Activated T-helper 1 cell treated with anti-CD3 and anti-CD28 coated beads, Interleukin-12 subunit alpha, Interleukin-12 subunit beta, Interleukin-2, Interleukin-4 antibody, amounts not matched to agents 30 ng/mL and 10 ng/mL and 1 ng/mL, durations not matched to agents 14 hours and 24 hours and 36 hours (primary cell): ENCODE measurements around the gene MZT2A. TPM values are rescaled to one million over a fixed set of nuclear protein-coding genes. Genes with fewer than 3 reads are reported as not detected.
"Not testable (repeated sequence)": the region's sequence is repeated elsewhere in the genome, so short reads cannot be mapped to it uniquely, and the experiment has no call there.

ENCODE experiments used
- DNase-seq: peaks from one replicate; pipeline ENCODE4 v3.0.0; 2021; ENCODE audit warnings: low spot score
- H3K27ac Mint-ChIP-seq: one replicate; pipeline ENCODE4 v1.8.0; 2021; ENCODE audit warnings: mild to moderate bottlenecking, mixed read lengths
- H3K27me3 Mint-ChIP-seq: one replicate; pipeline ENCODE4 v1.8.0; 2022; ENCODE audit warnings: mild to moderate bottlenecking, moderate library complexity, mixed read lengths; ENCODE audit not compliant: insufficient read depth
- H3K36me3 Mint-ChIP-seq: one replicate; pipeline ENCODE4 v1.8.0; 2021; ENCODE audit warnings: low read depth, mixed read lengths
- H3K4me1 Mint-ChIP-seq: one replicate; pipeline ENCODE4 v1.8.0; 2021; ENCODE audit warnings: low read depth, mixed read lengths
- H3K4me3 Mint-ChIP-seq: one replicate; pipeline ENCODE4 v1.8.0; 2021; ENCODE audit warnings: mild to moderate bottlenecking, moderate library complexity, mixed read lengths
- H3K9me3 Mint-ChIP-seq: one replicate; pipeline ENCODE4 v1.8.0; 2021; ENCODE audit warnings: mixed read lengths
- intact Hi-C: fragments of 100-400 bp; cut with micrococcal nuclease; formaldehyde crosslinking; loops from one replicate; pipeline ENCODE4 v1.15.1; 2024
- total RNA-seq: library from RNA; stranded (reverse); gene quantifications from 2 replicates; pipeline ENCODE4 v1.2.3, GENCODE V29; 2022

The MZT2A gene
- total RNA-seq, 1 donor from 2014 or later: 101 TPM

GRCh38 chr2:131480351-131480750 lies 11.8 kb downstream of the MZT2A start:
- DNase-seq, H3K27ac Mint-ChIP-seq, H3K9me3 Mint-ChIP-seq, H3K36me3 Mint-ChIP-seq, H3K27me3 Mint-ChIP-seq, intact Hi-C loops, H3K4me3 Mint-ChIP-seq, H3K4me1 Mint-ChIP-seq: not testable (repeated sequence)

- H3K27me3 Mint-ChIP-seq, intact Hi-C loops, DNase-seq, H3K27ac Mint-ChIP-seq, H3K36me3 Mint-ChIP-seq, H3K4me1 Mint-ChIP-seq, H3K4me3 Mint-ChIP-seq, H3K9me3 Mint-ChIP-seq: not testable (repeated sequence)
These were observed 13.2 kb downstream of the MZT2A start for GRCh38 chr2:131478850-131479461.

GRCh38 chr2:131478074-131478849 lies 13.9 kb downstream of the MZT2A start:
- H3K27ac Mint-ChIP-seq, intact Hi-C loops, DNase-seq, H3K36me3 Mint-ChIP-seq, H3K4me3 Mint-ChIP-seq, H3K4me1 Mint-ChIP-seq, H3K9me3 Mint-ChIP-seq, H3K27me3 Mint-ChIP-seq: not testable (repeated sequence)

- H3K4me3 Mint-ChIP-seq, H3K27me3 Mint-ChIP-seq, H3K36me3 Mint-ChIP-seq, H3K27ac Mint-ChIP-seq, DNase-seq, intact Hi-C loops, H3K4me1 Mint-ChIP-seq, H3K9me3 Mint-ChIP-seq: not testable (repeated sequence)
These were observed 15.0 kb downstream of the MZT2A start for GRCh38 chr2:131477227-131477626.

- H3K4me1 Mint-ChIP-seq, H3K27ac Mint-ChIP-seq, DNase-seq, H3K36me3 Mint-ChIP-seq, H3K4me3 Mint-ChIP-seq, H3K27me3 Mint-ChIP-seq, intact Hi-C loops, H3K9me3 Mint-ChIP-seq: not testable (repeated sequence)
These were observed 15.8 kb downstream of the MZT2A start for GRCh38 chr2:131476363-131476762.

GRCh38 chr2:131475831-131476230 lies 16.4 kb downstream of the MZT2A start, which contains the start of gene TUBA3D:
Gene TUBA3D, plus strand, starts transcription at chr2:131476119. Its CDS starts 81 bp downstream, at chr2:131476200.
- H3K9me3 Mint-ChIP-seq: no peaks in the 10 kb centered on the region
- H3K4me1 Mint-ChIP-seq: no peaks in the 10 kb centered on the region
- H3K27me3 Mint-ChIP-seq: no peaks in the 10 kb centered on the region
- no peak within 1 kb of the TSS for H3K4me3 Mint-ChIP-seq
- intact Hi-C loops: no loop called here
- peaks cover 3% of the 10 kb centered on the region for H3K36me3 Mint-ChIP-seq
- no peak within 1 kb of the TSS for H3K27ac Mint-ChIP-seq
- no peak for DNase-seq

DNA sequence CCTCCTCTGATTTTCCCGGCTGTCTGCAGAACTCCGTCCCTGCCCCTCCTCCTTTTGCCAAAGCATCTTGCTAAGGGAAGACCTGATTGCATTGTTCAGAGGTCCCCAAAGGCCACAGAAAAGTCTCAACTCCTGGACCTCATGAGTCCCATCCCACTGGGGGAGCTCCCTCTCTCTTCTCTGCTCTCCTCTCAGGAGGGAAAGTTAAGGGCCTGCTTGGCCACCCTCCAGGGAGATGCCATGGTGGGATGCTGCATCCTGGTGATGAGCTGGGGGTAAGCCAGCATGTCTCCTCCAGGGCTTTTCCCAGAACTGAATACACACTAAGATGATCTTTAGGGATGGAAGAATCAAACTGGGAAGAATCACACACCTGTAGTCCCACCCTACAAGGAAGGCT lies 18.9 kb downstream of the MZT2A start:
- H3K9me3 Mint-ChIP-seq, intact Hi-C loops, H3K4me3 Mint-ChIP-seq, DNase-seq, H3K4me1 Mint-ChIP-seq, H3K36me3 Mint-ChIP-seq, H3K27me3 Mint-ChIP-seq, H3K27ac Mint-ChIP-seq: not testable (repeated sequence)

- intact Hi-C loops: not testable (repeated sequence)
These were observed 20.6 kb downstream of the MZT2A start for GRCh38 chr2:131471624-131472023.

GRCh38 chr2:131470944-131471343 lies 21.3 kb downstream of the MZT2A start:
- H3K4me3 Mint-ChIP-seq, H3K9me3 Mint-ChIP-seq, DNase-seq, H3K4me1 Mint-ChIP-seq, H3K27me3 Mint-ChIP-seq, H3K36me3 Mint-ChIP-seq, intact Hi-C loops, H3K27ac Mint-ChIP-seq: not testable (repeated sequence)

More at GRCh38 chr2:131471624-131472023, 20.6 kb downstream of the MZT2A start:
- not testable (repeated sequence) for H3K27me3 Mint-ChIP-seq, H3K4me3 Mint-ChIP-seq, H3K9me3 Mint-ChIP-seq, DNase-seq, H3K27ac Mint-ChIP-seq, H3K4me1 Mint-ChIP-seq, H3K36me3 Mint-ChIP-seq

DNA sequence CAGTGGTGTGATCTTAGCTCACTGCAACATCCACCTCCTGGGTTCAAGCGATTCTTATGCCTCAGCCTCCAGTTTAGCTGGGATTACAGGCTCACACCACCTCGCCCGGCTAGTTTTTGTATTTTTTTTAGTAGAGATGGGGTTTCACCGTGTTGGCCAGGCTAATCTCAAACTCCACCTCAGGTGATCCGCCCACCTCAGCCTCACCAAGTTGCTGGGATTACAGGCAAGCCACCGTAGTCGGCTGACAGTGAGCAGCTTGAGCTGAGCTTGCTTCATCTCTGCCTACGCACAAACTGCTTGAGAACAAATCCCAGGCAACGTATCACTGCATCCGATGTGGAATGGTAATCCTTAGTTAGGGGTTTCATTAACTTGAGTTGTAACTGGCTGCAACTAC lies 24.5 kb downstream of the MZT2A start:
- H3K4me3 Mint-ChIP-seq, H3K27ac Mint-ChIP-seq, H3K36me3 Mint-ChIP-seq, H3K27me3 Mint-ChIP-seq, H3K4me1 Mint-ChIP-seq, DNase-seq, H3K9me3 Mint-ChIP-seq, intact Hi-C loops: not testable (repeated sequence)

DNA sequence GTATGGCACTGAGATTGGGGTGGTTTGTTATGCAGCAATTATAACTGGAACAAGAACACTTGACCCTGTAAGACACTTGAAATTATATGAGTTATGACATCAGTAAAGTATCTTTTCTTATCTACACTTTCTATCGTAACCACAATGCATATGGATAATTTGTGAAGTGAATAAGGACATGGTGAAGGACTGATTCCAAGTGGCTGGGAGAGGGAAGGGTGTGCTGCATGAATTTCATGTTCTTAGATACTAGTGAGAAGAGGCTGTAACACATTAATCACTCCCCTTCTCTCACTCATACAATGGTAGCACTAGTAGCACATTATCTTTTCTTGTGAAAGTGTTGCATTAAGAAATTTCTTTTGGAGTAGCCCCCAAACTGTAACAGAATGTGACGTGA lies 37.3 kb downstream of the MZT2A start:
- H3K27ac Mint-ChIP-seq, H3K4me3 Mint-ChIP-seq, H3K36me3 Mint-ChIP-seq, H3K27me3 Mint-ChIP-seq, intact Hi-C loops, H3K9me3 Mint-ChIP-seq, DNase-seq: not testable (repeated sequence)
- H3K4me1 Mint-ChIP-seq: peaks cover 14% of the 10 kb centered on the region

GRCh38 chr2:131451265-131451949 lies 40.8 kb downstream of the MZT2A start:
- H3K4me1 Mint-ChIP-seq: peaks cover 14% of the 10 kb centered on the region
- H3K4me3 Mint-ChIP-seq: not testable (repeated sequence)

DNA sequence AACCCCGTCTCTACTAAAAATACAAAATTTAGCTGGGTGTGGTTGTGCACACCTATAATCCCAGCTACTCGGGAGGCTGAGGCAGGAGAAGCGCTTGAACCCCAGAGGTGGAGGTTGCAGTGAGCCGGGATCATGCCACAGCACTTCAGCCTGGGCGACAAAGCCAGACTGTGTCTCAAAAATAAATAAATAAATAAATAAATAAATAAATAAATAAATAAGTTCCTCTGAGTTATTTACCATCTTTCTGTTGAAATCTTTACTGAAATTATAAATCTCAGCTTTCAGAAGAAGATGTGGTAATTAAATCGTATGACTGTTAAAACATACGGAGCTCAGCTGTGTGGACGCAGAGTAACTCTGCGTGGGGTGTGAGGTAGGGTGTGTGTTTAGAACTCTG lies 44.2 kb downstream of the MZT2A start:
- H3K4me3 Mint-ChIP-seq, intact Hi-C loops, H3K27me3 Mint-ChIP-seq, DNase-seq, H3K36me3 Mint-ChIP-seq, H3K27ac Mint-ChIP-seq, H3K9me3 Mint-ChIP-seq: not testable (repeated sequence)
- peaks cover 14% of the 10 kb centered on the region for H3K4me1 Mint-ChIP-seq

More at GRCh38 chr2:131451265-131451949, 40.8 kb downstream of the MZT2A start:
- DNase-seq, intact Hi-C loops, H3K27ac Mint-ChIP-seq, H3K27me3 Mint-ChIP-seq, H3K9me3 Mint-ChIP-seq, H3K36me3 Mint-ChIP-seq: not testable (repeated sequence)
